Activated CD4-positive, alpha-beta T cell treated with anti-CD3 and anti-CD28 coated beads for 48 hours (primary cell): ENCODE results near the gene ACACA.

ENCODE experiments used
- DNase-seq: peaks from one replicate; pipeline ENCODE4 v3.0.0-alpha.2; 2020

The ACACA gene

DNA sequence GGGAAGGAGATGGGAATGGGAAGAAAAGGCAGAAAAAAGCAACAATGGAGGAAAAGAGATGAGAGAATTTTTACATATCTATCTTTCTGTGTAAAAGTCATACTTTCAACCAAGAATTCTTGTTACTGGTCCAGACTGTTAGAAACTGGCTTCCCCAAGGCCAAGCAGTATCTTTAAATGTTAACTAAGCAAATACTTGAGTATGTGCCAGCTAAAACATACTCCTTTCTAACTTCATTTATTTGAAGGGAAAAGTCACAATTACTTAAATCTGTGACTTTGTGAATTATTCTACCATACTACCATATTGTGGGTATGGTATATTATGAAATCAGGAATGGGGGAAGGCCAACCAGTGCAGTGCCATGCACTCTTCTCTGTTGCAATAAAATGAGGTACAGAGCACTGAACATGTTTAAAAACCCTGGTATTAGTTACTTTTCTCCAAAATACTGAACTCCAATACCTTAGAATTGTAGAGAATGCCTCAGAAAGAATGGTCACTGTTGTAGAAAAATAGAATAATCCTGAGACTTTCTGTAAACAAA lies 123.1 kb downstream of the ACACA start:
- no peak for DNase-seq

DNA sequence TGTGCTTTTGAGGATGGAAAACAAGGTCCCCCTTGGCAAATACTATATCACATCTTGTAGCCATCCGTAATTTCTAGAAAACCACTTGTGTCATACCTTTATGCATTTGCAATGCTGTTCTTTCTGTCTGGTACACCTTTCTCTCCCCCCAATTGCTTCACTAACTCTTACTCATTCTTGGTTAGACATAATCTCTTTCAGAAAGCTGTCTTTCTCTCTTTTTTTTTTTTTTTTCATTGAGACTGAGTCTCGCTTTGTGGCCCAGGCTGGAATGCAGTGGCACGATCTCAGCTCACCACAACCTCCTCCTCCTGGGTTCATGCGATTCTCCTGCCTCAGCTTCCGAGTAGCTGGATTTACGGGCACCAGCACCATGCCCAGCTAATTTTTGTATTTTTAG lies 125.8 kb downstream of the ACACA start:
- no peak for DNase-seq

DNA sequence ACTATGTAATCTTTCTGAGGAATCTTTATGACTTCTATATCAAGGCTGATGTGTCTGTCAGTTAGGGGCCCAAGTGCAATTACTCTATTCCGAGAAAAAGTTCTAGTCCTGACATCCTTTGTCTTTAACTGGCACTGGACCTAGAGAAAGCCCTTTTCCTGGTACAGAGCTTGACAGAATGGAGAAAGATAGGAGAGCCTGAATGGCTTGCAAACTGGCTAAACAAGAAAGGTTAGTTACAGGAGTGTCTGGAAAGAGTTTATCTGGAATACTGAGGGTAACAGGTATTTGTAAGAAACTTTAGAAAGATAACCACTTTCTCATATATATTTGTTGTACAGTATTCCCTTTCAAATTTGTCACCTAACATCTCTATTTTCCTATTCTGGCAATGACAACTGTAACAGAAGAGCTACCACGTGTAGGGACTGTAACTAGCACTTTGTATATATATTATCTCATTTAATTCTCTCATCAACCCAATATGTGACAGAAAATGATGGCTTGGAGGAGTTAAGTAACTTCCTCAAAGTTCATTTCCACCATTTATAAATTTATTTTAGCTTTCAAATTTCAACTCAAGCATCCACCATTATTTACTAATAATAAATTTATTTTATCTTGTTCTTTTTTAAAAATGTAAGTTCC lies 128.3 kb downstream of the ACACA start:
- no peak for DNase-seq

DNA sequence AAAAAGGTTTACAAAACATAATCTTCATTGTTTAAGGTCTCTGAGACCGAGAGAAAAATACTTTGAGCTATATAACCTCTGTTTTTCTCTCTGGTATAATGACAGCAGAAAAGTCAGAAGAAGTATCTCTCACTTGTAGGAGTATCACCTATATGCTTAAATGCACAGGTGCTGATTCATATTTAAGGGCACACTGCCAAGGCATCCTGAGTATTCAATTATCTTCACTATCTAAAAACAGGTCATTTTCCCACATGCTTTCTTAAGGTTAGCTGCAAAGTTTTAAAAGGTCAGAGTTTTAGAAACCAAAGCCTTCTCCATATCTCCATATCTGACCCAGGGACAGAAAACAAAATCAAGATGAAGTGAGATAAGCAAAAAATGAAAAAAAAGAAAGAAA lies 130.2 kb downstream of the ACACA start:
- no peak for DNase-seq

DNA sequence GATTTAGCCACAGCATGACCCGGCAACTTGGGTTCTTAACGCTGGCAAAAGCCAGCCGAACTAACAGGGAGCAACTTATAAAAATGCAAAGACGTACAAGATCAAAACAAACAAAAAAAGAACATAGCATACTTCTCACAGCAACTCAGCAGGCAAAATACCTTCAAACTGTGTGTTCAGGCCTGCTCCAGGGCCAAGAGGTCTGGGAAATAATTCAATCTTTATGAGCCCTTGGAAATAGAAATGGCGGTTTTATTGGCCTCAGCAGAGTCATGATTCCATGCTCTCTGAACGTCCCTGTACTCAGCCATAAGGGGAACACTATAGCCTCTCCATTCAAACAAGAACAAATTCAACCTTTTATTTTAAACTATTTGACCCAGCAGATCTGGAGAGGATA lies 132.2 kb downstream of the ACACA start:
- DNase-seq: no peak

DNA sequence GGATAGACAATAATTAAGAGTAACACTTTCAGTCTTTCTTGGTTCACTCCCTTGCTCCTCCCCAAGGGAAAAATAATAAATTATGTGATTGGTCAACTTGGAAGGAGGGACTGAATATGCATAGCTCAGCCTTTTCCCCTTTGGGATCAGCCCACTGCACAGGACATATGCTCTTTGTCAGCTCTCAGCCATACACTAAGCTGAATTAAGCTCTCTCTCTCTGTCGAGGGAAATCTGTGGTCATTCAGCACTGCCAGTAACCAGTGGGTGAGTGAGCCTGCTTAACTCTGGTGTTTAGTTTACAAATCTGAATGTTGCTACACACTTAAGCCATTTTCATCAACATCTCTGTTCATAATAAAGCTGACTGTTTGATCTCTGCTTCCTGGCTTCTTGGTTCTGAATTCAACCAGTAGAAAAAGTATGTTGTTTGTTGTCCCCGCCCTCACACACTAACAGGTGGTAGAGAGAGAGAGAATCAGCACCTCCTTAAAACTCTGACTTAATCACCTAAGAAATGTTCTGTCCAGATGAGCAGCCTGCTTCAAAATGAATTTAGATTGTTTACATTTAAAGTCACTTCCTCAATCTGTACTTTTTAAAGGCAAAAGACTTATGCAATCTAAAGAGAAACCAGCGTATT lies 133.1 kb downstream of the ACACA start:
- no peak for DNase-seq

DNA sequence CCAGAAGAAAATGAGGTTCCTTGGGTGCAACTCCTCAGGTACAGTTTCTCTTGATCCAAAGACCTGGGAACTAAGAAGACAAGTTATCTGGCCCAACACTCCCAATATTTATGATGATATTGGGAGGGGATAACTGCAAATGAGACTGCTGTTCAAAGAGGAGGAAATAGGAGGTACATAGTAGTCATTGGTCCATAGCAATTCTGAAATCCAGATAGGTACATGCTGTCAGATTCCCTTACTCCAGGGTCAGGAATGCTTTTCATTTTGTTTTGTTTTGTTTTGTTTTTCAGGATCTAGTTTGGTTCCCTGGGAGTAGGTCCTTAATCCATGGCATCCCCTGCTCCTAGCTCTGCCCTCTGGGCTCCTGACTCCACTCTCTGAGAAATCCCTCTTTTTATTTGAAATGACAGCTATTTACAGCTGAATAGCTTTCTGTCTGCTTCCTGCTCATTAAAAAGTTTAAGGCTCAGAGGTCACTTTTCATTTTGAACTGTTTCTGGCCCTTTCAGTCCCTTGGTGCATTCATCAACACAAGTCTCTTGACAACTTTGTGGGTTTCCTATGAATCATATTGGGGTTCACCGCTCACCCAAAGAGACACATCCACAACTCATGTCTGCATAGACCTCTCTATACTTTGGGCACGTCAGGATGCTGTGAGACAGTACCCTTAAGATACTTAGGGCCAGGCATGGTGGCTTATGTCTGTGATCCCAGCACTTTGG lies 141.0 kb downstream of the ACACA start:
- DNase-seq: no peak

DNA sequence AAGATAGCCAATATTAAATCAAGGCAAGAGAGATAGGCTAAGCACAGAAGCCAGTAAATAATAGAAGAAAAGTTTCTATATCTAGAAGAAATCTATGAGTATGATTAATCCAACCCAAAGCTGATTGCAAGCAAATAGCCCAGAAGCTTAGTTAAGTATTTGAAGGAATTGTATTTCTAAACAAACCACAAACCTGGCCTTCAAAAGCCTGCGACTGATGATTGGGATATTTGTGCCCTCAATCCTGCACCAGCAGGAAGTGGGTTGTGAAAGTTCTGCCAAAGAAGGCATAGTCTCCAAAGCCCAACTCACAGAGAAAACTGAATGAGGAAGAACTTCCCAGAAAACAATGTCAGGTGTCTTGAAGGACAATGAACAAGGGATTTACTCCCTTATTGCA lies 145.3 kb downstream of the ACACA start:
- no peak for DNase-seq

DNA sequence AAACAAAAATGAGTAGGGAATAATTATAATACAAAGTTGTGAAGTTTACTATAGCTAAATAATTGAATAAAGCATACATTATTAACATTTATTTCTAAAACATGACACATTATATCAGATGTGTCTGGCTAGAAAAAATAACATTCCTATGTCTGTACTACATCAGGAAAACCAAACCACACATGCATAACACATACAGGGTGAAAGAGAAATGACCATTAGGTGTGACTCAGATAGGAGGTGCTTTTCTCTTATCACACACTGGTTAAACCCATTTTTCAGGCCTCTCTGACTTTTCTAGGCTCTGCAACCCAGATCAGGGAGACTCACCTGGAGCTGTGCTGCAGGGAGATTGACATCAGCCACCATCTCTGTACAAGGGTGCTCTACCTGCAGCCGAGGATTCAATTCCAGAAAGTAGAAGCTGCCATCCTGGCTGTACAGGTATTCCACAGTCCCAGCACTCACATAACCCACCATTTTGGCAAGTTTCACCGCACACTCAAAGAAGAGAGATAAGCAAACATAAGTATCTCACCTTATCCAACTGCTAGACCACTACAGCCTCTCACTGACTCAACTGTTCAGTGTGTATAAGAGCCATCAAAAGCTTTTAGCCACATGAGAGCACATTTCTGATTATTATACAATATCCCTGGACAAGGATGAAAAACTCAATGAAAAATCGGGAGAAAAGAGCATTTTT lies 147.5 kb downstream of the ACACA start:
- no peak for DNase-seq

DNA sequence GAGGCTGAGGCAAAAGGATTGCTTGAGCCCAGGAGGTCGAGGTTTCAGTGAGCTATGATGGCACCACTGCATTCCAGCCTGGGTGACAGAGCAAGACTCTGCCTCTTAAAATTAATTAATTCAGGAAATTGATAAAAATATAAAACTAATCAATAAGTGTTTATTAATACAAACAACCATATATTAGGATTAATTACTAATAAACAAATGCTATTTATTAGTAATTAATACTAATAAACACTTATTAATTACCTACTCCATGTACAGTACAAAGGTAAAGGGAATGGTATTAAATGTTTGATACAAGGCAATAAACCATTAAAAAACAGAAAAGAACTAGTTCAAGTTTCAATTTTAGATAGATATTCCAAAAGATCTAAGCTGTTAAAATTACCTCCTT lies 150.0 kb downstream of the ACACA start:
- DNase-seq: no peak

DNA sequence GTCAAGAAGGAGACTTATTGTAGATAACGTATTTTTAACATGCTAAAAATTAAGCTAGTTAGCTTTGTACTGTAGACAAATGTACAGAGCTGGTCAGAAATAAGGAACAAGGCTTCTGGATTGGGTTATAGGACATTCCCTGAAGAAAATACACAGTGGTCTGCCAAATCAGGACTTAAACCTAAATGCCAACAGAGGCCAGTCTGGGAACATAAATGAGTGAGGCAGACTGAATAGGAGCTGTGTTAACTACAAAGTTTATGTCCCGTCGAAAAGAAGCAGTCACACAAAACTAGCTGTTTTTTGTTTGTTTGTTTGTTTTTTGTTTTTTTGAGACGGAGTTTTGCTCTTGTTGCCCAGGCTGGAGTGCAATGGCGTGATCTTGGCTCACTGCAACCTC lies 151.2 kb downstream of the ACACA start:
- DNase-seq: no peak

DNA sequence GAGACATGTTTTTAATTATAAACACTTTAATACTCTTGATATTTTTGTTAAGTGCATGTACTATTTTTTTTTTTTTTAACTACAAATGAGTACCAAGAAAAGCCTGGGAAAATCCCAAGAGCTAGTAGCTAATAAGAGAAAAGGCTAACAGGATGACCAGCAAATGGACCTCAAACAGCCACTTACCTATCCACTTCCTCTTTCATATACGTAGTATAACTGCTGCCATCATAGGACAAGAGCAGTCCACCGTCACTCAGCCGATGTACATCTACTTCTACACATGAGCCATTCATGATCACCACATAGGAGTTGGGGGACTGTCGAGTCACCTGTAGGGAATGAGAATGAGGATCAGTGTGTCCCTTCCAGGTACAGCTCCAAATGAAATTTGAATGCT lies 158.8 kb downstream of the ACACA start:
- no peak for DNase-seq

DNA sequence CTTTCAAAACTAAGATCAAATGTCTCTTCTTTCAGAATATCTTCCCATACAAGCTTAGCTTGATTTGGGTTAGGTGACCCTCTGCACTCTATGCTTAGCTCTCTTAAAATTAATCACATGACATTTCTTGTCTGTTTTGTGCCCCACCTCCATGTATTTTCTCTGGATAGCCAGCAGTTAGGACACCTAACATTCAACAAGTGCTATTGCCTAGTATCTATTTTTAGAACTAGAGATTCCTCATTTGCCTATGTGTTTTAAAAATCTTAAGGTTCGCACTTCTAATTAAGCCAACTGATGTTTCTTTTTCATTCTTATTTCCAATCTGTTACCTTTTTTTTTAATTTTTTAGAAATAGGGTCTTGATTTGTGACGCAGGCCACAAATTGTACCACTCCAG lies 160.6 kb downstream of the ACACA start:
- DNase-seq: no peak

DNA sequence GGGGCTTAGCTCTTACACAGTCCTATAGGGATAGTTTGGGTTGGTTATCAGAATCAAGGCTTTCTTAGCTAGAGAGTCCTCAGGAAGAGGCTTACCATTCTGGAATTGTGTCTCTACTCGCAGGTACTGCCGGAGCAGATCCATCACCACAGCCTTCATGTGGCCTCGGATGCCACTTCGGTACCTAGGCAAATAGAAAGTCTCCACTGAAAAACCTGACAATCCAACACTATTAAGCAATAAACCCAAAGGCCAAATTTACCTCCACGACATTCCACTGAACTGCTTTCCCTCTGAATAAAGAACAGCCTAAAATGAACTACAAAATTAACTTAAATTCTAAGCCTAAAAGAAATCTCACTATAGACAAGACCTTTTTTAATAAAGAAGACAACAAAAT lies 166.3 kb downstream of the ACACA start:
- DNase-seq: no peak

DNA sequence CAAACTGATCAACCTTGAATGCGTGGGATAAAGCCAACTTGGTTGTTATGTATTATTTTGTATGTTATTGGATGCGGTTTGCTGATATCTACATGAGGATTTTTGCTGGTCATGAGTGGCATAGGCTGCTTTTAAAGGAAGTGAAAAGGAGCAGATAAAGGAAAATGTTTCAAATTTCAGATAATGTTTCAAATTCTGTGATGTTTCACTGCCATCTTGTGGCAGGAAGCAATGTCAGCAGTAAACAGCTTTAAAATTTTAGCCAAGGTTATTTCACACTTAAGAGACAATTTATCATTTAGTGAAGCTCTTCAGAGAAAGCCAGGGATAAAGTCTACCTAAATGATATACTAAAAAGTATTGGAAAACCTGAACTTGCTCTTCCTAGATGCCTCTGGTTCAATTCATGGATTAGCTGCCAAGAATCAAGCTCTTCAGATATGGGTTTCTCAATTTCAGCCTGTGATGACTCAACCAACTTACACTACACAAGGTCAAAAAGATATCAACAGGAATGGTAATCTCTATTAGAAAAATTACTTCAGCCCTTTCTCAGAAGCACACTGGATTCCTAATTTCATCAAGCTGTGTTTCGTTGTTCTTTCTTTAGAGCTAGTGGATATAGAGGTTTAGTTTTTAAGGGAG lies 166.8 kb downstream of the ACACA start:
- DNase-seq: no peak

DNA sequence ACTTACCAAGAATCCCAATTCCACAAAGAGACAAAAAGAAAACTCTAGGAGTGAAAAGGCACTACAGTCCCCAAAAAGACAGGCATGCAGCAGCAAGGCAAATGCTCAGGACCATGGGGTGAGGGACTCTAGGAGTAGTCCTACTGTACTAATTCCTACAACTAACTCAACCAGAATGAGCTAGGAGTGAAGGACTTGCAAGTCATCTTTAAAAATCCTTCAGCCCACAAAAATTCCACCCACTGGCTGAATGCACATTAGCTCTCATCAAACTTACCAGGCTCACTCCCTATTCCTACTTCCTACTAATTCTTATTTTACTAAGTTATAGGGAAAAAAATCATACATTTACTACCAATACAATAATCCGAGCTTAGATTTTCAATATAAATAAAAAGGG lies 172.5 kb downstream of the ACACA start:
- no peak for DNase-seq

DNA sequence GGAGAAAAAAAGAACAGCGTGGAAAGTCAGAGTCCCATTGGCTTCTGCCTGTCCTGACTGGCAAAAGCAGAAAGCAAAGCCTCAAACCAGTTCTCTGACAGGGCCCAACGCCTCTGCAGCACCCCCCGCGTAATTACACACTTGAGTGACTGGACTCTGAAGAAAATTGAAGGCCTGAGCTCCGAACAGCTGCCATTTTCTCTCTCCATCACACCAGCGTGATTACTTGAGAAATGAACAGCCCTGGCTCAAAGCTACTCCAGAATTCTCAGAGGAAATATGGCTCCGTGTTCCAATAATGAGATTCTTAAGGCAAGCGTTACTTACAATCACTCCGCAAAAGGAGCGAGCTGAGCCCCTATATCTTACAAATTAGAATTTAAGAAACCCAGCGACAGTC lies 173.6 kb downstream of the ACACA start:
- DNase-seq: no peak

DNA sequence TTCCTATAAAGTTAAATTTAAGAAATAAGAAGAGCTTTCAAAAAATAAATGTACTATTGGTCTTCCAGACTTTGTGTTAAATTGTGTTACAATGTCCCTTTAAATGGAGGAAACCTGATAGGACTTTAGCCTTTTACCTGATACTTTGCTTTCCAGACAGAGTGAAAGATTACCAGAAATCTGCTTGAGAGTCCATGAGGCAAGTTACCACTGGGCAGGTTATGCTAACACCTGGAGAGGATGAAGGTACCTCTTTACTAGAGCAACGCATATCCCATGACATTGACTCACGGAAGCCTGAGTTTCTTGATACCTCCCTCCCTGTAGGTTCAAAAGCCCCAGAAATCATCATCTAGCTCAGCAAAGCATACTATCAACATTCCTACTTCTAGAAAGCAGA lies 174.7 kb downstream of the ACACA start:
- no peak for DNase-seq

DNA sequence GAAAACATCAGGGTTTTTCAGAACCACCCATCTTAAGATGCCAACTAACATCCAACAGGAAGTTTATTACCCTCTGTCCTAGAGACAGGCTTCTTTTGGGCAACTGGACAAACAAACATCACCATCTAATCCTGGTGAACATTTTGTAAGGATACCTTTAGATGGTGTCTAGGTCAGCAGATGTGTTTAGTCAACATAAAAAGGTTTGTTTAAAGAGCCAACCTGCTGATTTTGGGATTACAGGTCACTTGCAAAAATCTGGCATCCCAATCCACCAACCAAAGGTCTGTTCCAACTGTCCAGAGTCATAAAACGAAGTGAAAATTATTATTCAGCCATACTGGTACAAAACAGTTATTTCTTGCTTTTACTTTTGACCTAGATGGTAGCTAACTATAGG lies 176.0 kb downstream of the ACACA start:
- no peak for DNase-seq

DNA sequence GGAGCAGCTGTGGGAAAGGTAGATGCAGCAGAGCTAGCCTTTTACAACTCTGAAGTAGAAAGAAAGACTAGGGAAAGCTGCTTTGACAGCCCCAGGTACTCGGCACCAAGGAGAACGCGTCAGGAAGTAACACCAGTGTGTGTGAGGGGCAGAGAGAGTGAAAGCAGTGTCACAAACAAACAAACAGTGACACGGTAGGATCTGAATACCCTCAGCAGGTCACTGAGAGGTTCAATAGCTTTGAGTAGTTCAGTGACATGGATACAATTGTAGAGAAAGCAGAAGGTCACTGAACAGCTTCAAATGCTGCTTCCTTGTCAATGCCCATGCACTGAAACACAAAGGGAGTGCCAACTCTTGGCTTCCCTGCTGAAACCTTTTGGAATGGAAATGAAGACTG lies 181.2 kb downstream of the ACACA start:
- no peak for DNase-seq

DNA sequence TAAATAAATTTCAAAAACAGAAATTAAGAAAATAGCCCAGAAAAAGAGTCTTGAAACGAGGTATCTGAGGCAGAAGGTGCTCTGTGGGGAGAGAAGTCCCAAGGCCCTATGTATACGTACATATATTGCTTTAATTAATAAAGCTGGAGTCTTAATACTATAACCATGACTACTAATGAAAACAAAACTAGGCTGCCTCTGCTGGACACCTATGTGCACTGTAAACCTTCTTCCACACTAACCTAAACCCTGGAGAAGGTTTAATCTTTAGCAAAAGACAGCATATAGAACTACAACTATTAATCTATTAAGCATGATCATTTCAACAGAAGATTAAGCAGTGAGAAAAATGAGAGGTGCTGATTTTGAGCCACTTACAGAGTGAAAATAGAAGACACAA lies 184.8 kb downstream of the ACACA start:
- DNase-seq: no peak

DNA sequence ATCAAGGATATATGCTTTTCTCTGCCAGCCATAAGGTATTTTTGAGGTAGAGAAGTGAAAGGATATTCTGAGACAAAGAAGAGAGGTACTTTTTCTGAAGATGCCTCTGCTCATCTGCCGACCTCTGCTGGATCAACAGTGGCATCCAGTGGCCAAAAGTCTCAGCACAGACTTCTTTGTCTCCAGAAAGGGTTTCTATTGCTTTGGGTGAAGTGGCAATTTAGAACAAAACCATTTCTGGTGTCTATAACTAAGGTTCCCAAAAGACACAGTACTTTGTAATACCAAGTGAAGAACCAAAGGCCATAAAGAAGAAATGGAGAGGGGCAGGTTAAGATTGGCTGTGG lies 186.1 kb downstream of the ACACA start:
- peak; percentile 6 for DNase-seq
